SK-N-SH treated with all-trans-retinoic acid at 6 μM for 48 hours (cell line): ENCODE results near the gene CMBL.

Experiments
- ATAC-seq: fragments of 200-7000 bp; cut with Tn5 transposase; 3 replicates; pipeline ENCODE4 v1.9.1; 2020; ENCODE audit warnings: mild to moderate bottlenecking, moderate library complexity
- ARNTL ChIP-seq: fragments of 450-650 bp; formaldehyde crosslinking; IDR thresholded peaks from 2 replicates; pipeline ENCODE4 v1.5.0; 2020; ENCODE audit warnings: low read depth, mild to moderate bottlenecking, moderate library complexity, borderline replicate concordance
- BACH2 ChIP-seq: fragments of 250-450 bp; sonication (Bioruptor Pico); IDR thresholded peaks from 2 replicates; pipeline ENCODE4 v1.9.0; 2021; ENCODE audit warnings: mild to moderate bottlenecking, borderline replicate concordance
- CREB5 ChIP-seq: fragments of 250-450 bp; sonication (Bioruptor Pico); IDR thresholded peaks from 2 replicates; pipeline ENCODE4 v1.5.1; 2020; ENCODE audit warnings: low read depth, mild to moderate bottlenecking, moderate library complexity
- CSDC2 ChIP-seq: fragments of 250-450 bp; sonication (Bioruptor Pico); IDR thresholded peaks from 2 replicates; pipeline ENCODE4 v1.5.0; 2020; ENCODE audit warnings: mild to moderate bottlenecking, moderate library complexity
- CSRNP3 ChIP-seq: fragments of 250-450 bp; sonication (Bioruptor Pico); IDR thresholded peaks from 2 replicates; pipeline ENCODE4 v1.5.1; 2021; ENCODE audit warnings: mild to moderate bottlenecking, moderate library complexity
- ESRRG ChIP-seq: fragments of 250-450 bp; sonication (Bioruptor Pico); IDR thresholded peaks from 2 replicates; pipeline ENCODE4 v1.6.1; 2021; ENCODE audit warnings: mild to moderate bottlenecking
- GLIS3 ChIP-seq: fragments of 250-450 bp; sonication (Bioruptor Pico); IDR thresholded peaks from 2 replicates; pipeline ENCODE4 v1.5.0; 2020; ENCODE audit warnings: mild to moderate bottlenecking, moderate library complexity
- OSR1 ChIP-seq: fragments of 250-450 bp; sonication (Bioruptor Pico); IDR thresholded peaks from 2 replicates; pipeline ENCODE4 v1.8.0; 2022; ENCODE audit warnings: moderate library complexity, mild to moderate bottlenecking, inconsistent platforms
- PATZ1 ChIP-seq: fragments of 250-450 bp; sonication (Bioruptor Pico); IDR thresholded peaks from 2 replicates; pipeline ENCODE4 v1.8.0; 2020; ENCODE audit warnings: mild to moderate bottlenecking, moderate library complexity, borderline replicate concordance
- POU6F1 ChIP-seq: fragments of 250-450 bp; sonication (Bioruptor Pico); IDR thresholded peaks from 2 replicates; pipeline ENCODE4 v1.8.0; 2021; ENCODE audit warnings: low read depth, mild to moderate bottlenecking, moderate library complexity, borderline replicate concordance
- RARB ChIP-seq: fragments of 250-450 bp; sonication (Bioruptor Pico); IDR thresholded peaks from 2 replicates; pipeline ENCODE4 v1.8.0; 2021; ENCODE audit warnings: mild to moderate bottlenecking, moderate library complexity
- TCF4 ChIP-seq: fragments of 250-450 bp; sonication (Bioruptor Pico); IDR thresholded peaks from 2 replicates; pipeline ENCODE4 v1.8.0; 2021; ENCODE audit warnings: mild to moderate bottlenecking, moderate library complexity, borderline replicate concordance
- TSHZ2 ChIP-seq: fragments of 250-450 bp; sonication (Bioruptor Pico); IDR thresholded peaks from 2 replicates; pipeline ENCODE4 v1.5.0; 2020; ENCODE audit warnings: mild to moderate bottlenecking, moderate library complexity
- ZFP3 ChIP-seq: fragments of 250-450 bp; sonication (Bioruptor Pico); IDR thresholded peaks from 2 replicates; pipeline ENCODE4 v1.5.0; 2020; ENCODE audit warnings: mild to moderate bottlenecking, moderate library complexity
- ZFP30 ChIP-seq: fragments of 450-650 bp; formaldehyde crosslinking; IDR thresholded peaks from 2 replicates; pipeline ENCODE4 v1.5.0; 2022; ENCODE audit warnings: mild to moderate bottlenecking, moderate library complexity
- ZNF70 ChIP-seq: fragments of 450-650 bp; formaldehyde crosslinking; IDR thresholded peaks from 2 replicates; pipeline ENCODE4 v1.5.0; 2020; ENCODE audit warnings: mild to moderate bottlenecking, moderate library complexity
- ZNF8 ChIP-seq: fragments of 450-650 bp; formaldehyde crosslinking; IDR thresholded peaks from 2 replicates; pipeline ENCODE4 v1.5.0; 2020; ENCODE audit warnings: mild to moderate bottlenecking, moderate library complexity

The CMBL gene

GRCh38 chr5:10290438-10290837 lies 17.3 kb downstream of the CMBL start:
- TF ChIP-seq ZNF8 (no peak), TCF4 (CRISPR knock-in tag) (no peak), RARB (CRISPR knock-in tag) (no peak), ESRRG (CRISPR knock-in tag) (no peak), OSR1 (no peak)
- TF ChIP-seq, all 23 proteins: peak for 0
- ATAC-seq: no peak

- no peak for ATAC-seq
- TF ChIP-seq ESRRG (CRISPR knock-in tag) (no peak), TSHZ2 (CRISPR knock-in tag) (no peak), ZNF8 (no peak), ZFP3 (CRISPR knock-in tag) (no peak), PATZ1 (no peak), BACH2 (CRISPR knock-in tag) (no peak), ZNF70 (CRISPR knock-in tag) (no peak), CSDC2 (CRISPR knock-in tag) (no peak), CSRNP3 (no peak), ZFP30 (CRISPR knock-in tag) (no peak), GLIS3 (CRISPR knock-in tag) (no peak)
Measured at GRCh38 chr5:10289991-10290390, 17.7 kb downstream of the CMBL start.

- no peak for ATAC-seq
- TF ChIP-seq TCF4 (CRISPR knock-in tag) (no peak), GLIS3 (CRISPR knock-in tag) (no peak)
Measured at GRCh38 chr5:10289353-10289752, 18.3 kb downstream of the CMBL start.

- no peak for ATAC-seq
- TF ChIP-seq TCF4 (CRISPR knock-in tag) (no peak), CREB5 (no peak), ARNTL (no peak), ESRRG (CRISPR knock-in tag) (no peak), ZNF8 (no peak), PATZ1 (no peak), POU6F1 (CRISPR knock-in tag) (no peak), ZFP3 (CRISPR knock-in tag) (no peak)
Measured at GRCh38 chr5:10288592-10289219, 19.0 kb downstream of the CMBL start.
